SK-N-SH (cell line): Measurements from ENCODE around the gene TFAP2E.

Experiments used
- CHD2 ChIP-seq: fragments of 150-350 bp; IDR thresholded peaks from 2 replicates; pipeline ENCODE4 v1.6.1; 2018; ENCODE audit warnings: low read length; ENCODE audit not compliant: partially characterized antibody
- EP300 ChIP-seq, 2 experiments: IDR thresholded peaks; 2 replicates each; pipeline versions ENCODE4 v1.4.0 to v1.6.1; 2012; ENCODE audit warnings: borderline replicate concordance in 1 of 2, low read depth in 1 of 2, low read length in 1 of 2
- EZH2phosphoT487 ChIP-seq: fragments of 200-600 bp; sonication (generic); IDR thresholded peaks from 2 replicates; pipeline ENCODE4 v1.6.1; 2017; ENCODE audit warnings: low read depth, mixed run types, mild to moderate bottlenecking, antibody characterized with exemption, moderate library complexity, borderline replicate concordance
- FOXJ3 ChIP-seq: sonication (generic); formaldehyde crosslinking; IDR thresholded peaks from 2 replicates; pipeline ENCODE4 v1.5.1; 2020; ENCODE audit warnings: mild to moderate bottlenecking, missing genetic modification reagents
- FOXM1 ChIP-seq: IDR thresholded peaks from 2 replicates; pipeline ENCODE4 v1.4.0; 2012; ENCODE audit warnings: low read depth, mild to moderate bottlenecking
- GABPA ChIP-seq: IDR thresholded peaks from 2 replicates; pipeline ENCODE4 v1.4.0; 2012; ENCODE audit warnings: low read depth, mild to moderate bottlenecking
- MXI1 ChIP-seq: IDR thresholded peaks from 2 replicates; pipeline ENCODE4 v1.6.1; 2012; ENCODE audit warnings: mild to moderate bottlenecking, low read depth, low read length, improper control_type of control experiment
- PBX3 ChIP-seq: IDR thresholded peaks from 2 replicates; pipeline ENCODE4; 2012
- USF2 ChIP-seq: fragments of 150-350 bp; IDR thresholded peaks from 2 replicates; pipeline ENCODE4 v1.6.1; 2017; ENCODE audit warnings: antibody characterized with exemption, low read length, low read depth, borderline replicate concordance

- TF ChIP-seq PBX3 (no peak), EZH2phosphoT487 (no peak), FOXM1 (no peak), GABPA (peak; percentile 91), EP300 (IDR thresholded peaks at IDR 0.05; ENCODE audit: borderline replicate concordance in 1 of 2, low read depth in 1 of 2, low read length in 1 of 2) (0 out of 4 replicates have a peak, but pooled peaks of 1 of the 2 experiments have one; percentile 4), MXI1 (peak; percentile 50), CHD2 (no peak), FOXJ3 (0 out of 2 replicates have a peak, but pooled peaks have one; percentile 7), USF2 (no peak)
Measured at GRCh38 chr1:35557118-35557610, 15.9 kb upstream of the TFAP2E start, which contains the start of gene KIAA0319L.
